Fibroblast of mammary gland (primary cell): Measurements from ENCODE around the gene SLC16A8.

Experiments
- DNase-seq: peaks from one replicate; pipeline ENCODE4 v3.0.0-alpha.2; 2010; ENCODE audit warnings: low read depth
- H3K4me3 ChIP-seq: 2 replicates; pipeline ENCODE4 v1.5.1; 2011; ENCODE audit warnings: low read depth, mild to moderate bottlenecking, low read length, moderate library complexity; ENCODE audit not compliant: control insufficient read depth
- CTCF ChIP-seq: conservative IDR thresholded peaks from 2 replicates; pipeline ENCODE4 v1.5.1; 2011; ENCODE audit warnings: low read depth, low read length, inconsistent platforms; ENCODE audit not compliant: control insufficient read depth, insufficient read depth

Gene SLC16A8

GRCh38 chr22:38035530-38035885 is 48.5 kb downstream of the SLC16A8 start:
- no peak overlapping the region for H3K4me3 ChIP-seq
- no peak for TF ChIP-seq CTCF
- DNase-seq = no peak

GRCh38 chr22:38034884-38035529 is 49.0 kb downstream of the SLC16A8 start:
- no peak for DNase-seq
- no peak overlapping the region for H3K4me3 ChIP-seq
- TF ChIP-seq CTCF = no peak

- no peak for TF ChIP-seq CTCF
- H3K4me3 ChIP-seq = no peak overlapping the region
- DNase-seq = peak; percentile 93
Measured at GRCh38 chr22:38034278-38034882, 49.6 kb downstream of the SLC16A8 start.

GRCh38 chr22:38033522-38034277 is 50.3 kb downstream of the SLC16A8 start:
- no peak for DNase-seq
- no peak overlapping the region for H3K4me3 ChIP-seq
- no peak for TF ChIP-seq CTCF

GRCh38 chr22:38032681-38033521 is 51.1 kb downstream of the SLC16A8 start:
- DNase-seq = peak; percentile 96
- H3K4me3 ChIP-seq = no peak overlapping the region
- no peak for TF ChIP-seq CTCF

GRCh38 chr22:38031491-38031890 is 52.5 kb downstream of the SLC16A8 start:
- H3K4me3 ChIP-seq = no peak overlapping the region
- DNase-seq = no peak
- TF ChIP-seq CTCF = no peak
